ENCODE measurements around the gene EML6.
"Not testable (repeated sequence)": the region's sequence is repeated elsewhere in the genome, so short reads cannot be mapped to it uniquely, and the experiment has no call there.

Gene EML6

GRCh38 chr2:54975175-54975574 is 251.7 kb downstream of the EML6 start:
- no peak for DNase-seq

- DNase-seq, result no peak
Observed at GRCh38 chr2:54975598-54976492, 252.4 kb downstream of the EML6 start.

- DNase-seq, result no peak
Observed at GRCh38 chr2:54977149-54977548, 253.7 kb downstream of the EML6 start.

- DNase-seq, result no peak
Observed at GRCh38 chr2:54979321-54980044, 256.0 kb downstream of the EML6 start.

- no peak for DNase-seq
Observed at GRCh38 chr2:54981385-54981784, 257.9 kb downstream of the EML6 start.

GRCh38 chr2:54983345-54984220 is 260.1 kb downstream of the EML6 start:
- no peak for DNase-seq

GRCh38 chr2:54984476-54984875 is 261.0 kb downstream of the EML6 start:
- DNase-seq, result no peak

- DNase-seq, result no peak
Observed at GRCh38 chr2:54986264-54986663, 262.8 kb downstream of the EML6 start.

GRCh38 chr2:54988612-54989011 is 265.1 kb downstream of the EML6 start:
- DNase-seq, result no peak

- DNase-seq, result not testable (repeated sequence)
Observed at GRCh38 chr2:54990694-54991093, 267.2 kb downstream of the EML6 start.

- no peak for DNase-seq
Observed at GRCh38 chr2:54995553-54995952, 272.1 kb downstream of the EML6 start.

- no peak for DNase-seq
Observed at GRCh38 chr2:54997826-54998225, 274.4 kb downstream of the EML6 start.

- no peak for DNase-seq
Observed at GRCh38 chr2:54999182-54999581, 275.7 kb downstream of the EML6 start.

GRCh38 chr2:55000341-55000740 is 276.9 kb downstream of the EML6 start:
- no peak for DNase-seq

- DNase-seq, result no peak
Observed at GRCh38 chr2:55001716-55002115, 278.3 kb downstream of the EML6 start.

- DNase-seq, result no peak
Observed at GRCh38 chr2:55003706-55004639, 280.5 kb downstream of the EML6 start.

GRCh38 chr2:55006306-55006705 is 282.8 kb downstream of the EML6 start:
- no peak for DNase-seq

GRCh38 chr2:55009277-55010060 is 286.0 kb downstream of the EML6 start:
- DNase-seq, result no peak

GRCh38 chr2:55010149-55010591 is 286.7 kb downstream of the EML6 start:
- peak; percentile 46 for DNase-seq

- no peak for DNase-seq
Observed at GRCh38 chr2:55010915-55011314, 287.5 kb downstream of the EML6 start.
